ENCODE results near the gene HOXA10.

HOXA10 gene

GRCh38 chr7:27154901-27155815 is 19.0 kb downstream of the HOXA10 start:
- DNase-seq, result no peak

DNA sequence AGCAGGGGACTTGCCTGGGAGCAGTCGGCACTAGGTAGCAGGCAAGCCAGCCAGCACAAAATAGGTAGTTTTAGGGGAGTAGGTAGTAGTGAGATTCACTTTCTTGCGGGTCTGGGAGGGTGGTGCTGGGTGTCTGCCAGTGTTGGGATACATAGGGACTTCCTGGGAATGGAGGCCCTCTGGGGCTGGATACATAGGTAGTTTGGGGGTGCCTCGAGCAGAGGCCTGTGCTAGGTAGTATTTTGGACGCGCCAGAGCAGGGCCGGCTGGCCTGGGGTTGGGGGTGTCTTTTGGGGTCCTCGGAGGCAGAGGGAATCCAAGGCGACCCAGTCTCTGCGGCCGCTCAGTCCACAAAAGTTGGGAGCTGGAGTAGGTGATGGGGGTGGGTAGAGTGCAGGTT is 19.8 kb downstream of the HOXA10 start:
- no peak for DNase-seq

DNA sequence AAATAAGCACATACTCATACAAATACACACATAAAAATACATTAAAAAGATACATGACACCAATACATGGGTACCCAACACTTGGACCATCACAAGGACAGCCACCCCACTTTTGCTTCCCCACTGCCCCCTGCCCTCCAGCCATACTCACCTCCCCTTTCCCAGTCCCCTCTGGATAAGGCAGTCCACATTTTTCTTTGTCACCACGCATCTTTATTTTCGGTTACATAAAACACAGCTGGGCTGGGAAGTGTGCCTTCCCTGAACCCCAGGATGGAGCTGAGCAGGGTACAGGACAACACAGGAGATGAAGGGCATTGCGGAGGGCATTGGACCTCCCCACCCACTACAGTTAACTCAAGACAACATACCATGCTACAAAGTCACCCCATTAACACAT is 20.6 kb downstream of the HOXA10 start:
- DNase-seq, result no peak

GRCh38 chr7:27152816-27153442 is 21.2 kb downstream of the HOXA10 start:
- DNase-seq, result no peak

GRCh38 chr7:27151931-27152815 is 21.9 kb downstream of the HOXA10 start, which contains the start of gene HOXA3:
TSS of gene HOXA3 (minus strand) at chr7:27152583. CDS start at chr7:27110640, 41,943 bp downstream.
- no peak for DNase-seq

GRCh38 chr7:27151341-27151930 is 22.7 kb downstream of the HOXA10 start:
- no peak for DNase-seq

DNA sequence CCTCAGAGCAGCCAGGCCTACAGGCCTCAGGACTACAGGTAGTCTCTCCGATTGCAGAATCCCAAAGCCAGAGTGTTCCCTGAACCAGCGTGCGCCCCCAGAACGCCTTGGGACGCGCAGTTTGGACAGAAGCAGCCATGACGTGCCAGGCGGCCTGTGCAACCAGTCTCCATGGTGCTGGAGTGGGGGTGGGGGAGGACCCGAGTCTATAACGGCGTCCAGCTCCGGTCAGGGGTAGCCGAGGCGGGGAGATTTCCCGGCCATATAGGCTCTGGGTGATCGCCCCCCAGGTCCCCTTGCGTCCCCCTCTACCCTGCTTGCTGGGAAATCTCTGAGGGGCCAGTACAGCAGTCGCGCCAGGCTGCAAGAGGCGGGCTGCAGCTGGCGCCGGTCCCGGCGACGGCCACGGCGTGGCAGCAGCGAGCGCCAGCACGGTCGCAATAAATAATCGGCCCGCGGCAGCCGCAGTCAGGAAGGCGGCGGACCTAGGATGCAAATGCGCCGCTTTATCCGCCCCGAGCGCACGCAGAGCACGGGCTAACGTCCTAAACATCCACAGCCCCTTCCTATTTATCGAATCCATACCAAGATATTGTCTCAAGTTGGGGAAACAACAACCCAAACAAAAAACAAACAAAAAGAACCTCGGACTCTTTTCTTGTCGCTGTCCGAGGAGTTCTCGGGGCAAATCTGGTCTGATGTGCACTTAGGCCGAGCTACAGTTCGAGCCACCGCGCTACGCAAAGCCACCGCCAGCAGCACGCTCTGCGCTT is 23.4 kb downstream of the HOXA10 start:
- peak; percentile 34 for DNase-seq

DNA sequence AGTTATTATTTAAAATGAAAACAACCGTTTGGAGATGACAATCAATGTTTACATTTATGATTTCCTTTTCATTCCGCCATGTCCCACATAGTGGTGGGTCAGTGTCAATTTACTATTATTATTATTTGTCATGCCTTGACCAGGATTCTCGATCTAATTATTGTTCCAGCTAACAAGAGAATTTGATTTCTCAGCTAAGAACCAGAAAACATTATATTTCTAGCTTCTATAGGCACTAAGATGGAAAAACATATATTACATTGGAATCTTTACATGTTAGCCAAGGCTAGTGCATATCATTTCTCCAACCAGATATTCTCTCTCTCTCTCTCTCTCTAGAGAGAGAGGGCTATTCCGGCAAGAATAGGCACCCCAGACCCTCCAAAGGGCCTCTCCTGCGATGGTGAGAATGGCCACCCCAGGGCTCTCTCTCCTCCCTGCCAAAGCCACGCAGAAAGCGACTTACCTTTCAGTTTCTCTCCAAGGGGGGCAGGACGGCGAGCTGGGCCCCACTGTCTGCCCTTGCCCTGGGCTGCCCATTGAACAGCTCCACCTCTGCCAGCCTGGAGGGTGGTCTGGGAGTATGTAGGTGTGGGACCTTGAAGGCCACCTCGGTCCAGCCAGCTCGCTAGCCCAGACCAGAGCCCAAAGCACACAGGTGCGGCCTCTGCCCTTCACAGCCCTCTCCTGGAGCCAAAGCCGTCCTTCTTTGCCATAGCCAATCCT is 24.1 kb downstream of the HOXA10 start:
- DNase-seq, result no peak

GRCh38 chr7:27148756-27149641 is 25.1 kb downstream of the HOXA10 start:
- no peak for DNase-seq

DNA sequence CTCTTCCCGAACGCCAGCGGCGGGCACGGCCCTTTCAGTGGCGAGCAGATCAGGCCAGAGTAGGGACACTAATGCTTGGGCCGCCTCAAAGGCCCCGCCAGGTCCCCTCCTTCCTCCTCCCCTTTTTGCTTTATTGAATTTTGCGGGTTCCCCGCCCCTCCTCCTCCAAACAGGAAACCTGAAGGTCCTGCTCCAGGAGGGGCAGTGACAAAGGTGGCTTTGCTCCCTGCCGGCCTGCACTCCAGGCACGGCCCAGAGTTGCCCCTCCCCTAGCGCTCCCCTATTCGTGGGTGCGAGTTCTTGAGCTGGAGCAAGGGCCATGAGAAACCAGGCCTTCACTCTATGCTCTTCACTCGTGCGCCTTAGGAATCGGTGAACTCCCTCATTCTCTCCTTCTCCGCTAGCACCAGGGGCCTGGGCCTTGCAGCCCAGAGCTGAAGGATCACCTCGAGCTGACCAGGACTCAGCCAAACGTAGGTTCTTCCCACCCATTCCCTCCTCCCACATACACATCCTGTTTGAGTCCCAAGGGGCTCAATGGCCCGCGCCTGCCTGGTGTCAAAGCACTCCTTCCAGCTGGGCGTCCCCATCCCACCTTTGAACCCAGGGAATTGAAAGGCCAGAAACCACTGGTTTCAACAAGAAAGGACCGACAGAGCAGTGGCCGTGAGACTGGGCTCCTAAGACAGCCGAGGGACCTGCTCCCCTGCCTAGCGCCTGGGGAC is 25.9 kb downstream of the HOXA10 start:
- no peak for DNase-seq

GRCh38 chr7:27147199-27148030 is 26.7 kb downstream of the HOXA10 start, which contains the start of gene HOXA6:
TSS of gene HOXA6 (minus strand) at chr7:27147774. CDS start at chr7:27147749, 25 bp downstream.
- no peak for DNase-seq

- DNase-seq, result no peak
Observed at GRCh38 chr7:27146491-27147198, 27.5 kb downstream of the HOXA10 start.

DNA sequence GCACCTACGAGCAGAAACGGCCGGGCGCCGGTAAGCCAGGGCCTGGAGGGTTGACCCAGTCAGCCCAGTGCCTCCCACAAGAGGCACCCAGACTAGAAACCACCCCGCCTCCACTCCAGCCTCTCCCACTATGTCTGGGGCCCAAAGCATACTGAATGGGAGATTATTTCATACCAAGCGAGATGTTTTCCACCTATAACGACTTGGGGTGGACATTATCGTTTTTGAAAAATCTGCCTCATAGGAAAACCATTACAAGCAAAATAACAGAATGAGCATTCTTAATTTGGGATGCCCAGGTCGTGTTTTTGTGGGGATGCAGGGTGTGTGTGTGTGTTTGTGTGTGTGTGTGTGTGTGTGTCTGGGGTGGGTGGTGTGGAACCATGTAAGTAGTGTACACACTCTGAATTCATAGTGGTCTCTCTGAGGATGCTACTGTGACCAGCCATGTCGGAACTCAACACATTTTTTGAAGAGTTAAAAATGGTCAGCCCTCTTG is 28.2 kb downstream of the HOXA10 start:
- DNase-seq, result no peak

DNA sequence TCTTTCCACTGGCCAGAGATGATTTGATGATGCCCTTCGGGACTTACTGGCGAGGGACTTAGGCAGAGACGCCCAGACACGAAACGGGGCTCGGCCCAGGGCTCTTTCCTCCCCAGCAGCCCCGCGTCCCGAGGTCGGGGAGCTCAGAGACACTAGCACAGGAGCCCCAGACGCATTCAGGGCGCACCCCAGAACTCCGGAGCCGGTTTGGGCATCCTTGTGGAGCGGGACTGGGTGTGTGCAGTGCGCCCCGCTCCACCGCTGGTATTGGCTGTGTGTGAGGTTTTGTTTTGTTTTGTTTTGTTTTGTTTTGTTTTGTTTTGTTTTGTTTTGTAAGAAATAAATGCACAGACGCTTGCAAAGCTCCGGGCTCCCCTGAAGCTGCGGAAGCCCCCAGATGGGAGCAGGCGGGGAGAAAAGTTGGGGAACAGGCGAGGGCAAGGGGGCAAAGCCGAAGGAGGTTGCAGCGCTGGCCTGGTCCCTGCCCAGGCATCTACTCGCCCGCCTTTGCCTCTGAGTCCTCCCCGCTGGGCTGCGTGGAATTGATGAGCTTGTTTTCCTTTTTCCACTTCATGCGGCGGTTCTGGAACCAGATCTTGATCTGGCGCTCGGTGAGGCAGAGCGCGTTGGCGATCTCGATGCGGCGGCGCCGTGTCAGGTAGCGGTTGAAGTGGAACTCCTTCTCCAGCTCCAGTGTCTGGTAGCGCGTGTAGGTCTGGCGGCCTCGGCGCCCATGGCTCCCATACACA is 28.8 kb downstream of the HOXA10 start:
- DNase-seq, result no peak

GRCh38 chr7:27144781-27145164 is 29.3 kb downstream of the HOXA10 start:
- DNase-seq, result no peak

DNA sequence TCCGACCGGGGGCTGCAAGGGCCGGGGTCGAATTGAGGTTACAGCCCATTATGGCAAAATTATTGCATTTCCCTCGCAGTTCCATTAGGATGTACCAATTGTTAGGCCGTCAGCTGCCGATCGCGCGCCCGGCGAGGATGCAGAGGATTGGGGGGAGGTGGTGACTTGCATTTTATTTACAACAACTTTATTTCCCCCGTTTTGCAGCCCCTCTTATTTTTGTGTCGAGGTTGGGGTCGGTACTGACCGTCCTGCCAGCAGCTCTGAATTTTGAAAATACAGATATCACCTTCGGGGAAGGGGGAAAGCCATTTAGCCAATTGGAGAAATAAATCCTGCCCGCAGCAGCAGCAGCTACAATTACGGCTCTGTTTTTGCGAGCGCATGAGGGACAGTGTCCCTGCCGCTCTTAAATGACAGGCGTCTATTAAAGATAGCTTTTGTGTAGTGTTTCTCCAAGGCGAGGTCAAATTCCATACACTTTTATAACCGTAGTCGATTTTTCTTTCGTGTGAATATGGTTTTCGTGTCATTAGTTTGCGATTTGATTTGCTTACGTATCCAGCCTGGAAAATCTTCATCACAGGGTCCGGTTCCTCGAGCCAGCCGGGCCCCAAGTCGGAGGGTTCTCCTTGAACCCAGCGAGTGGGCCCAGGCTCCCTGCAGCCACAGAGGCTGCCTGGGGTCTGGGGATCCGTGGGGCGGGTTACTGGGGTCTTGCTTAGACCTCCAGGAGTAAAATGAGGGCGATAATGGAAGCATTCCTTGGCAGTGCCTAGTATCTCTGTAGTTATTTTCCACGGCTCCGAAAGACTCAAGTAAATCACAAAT is 30.0 kb downstream of the HOXA10 start:
- DNase-seq, result no peak

Data from effector CD8-positive, alpha-beta T cell (primary cell).